Myocyte (in vitro differentiated cells): ENCODE measurements around the gene SRC. TPM values are rescaled to one million over a fixed set of nuclear protein-coding genes. Genes with fewer than 3 reads are reported as not detected.

Source experiments
- DNase-seq: peaks from one replicate; pipeline ENCODE4 v3.0.0-alpha.2; 2012; ENCODE audit warnings: low read depth
- total RNA-seq: library from RNA; depleted of rRNA; stranded (reverse); fragments of >200 nt; gene quantifications from 2 replicates; pipeline ENCODE4 v1.2.3, GENCODE V29; 2014

Gene SRC
- total RNA-seq, 1 donor from 2014 or later: 3.2 TPM

DNA sequence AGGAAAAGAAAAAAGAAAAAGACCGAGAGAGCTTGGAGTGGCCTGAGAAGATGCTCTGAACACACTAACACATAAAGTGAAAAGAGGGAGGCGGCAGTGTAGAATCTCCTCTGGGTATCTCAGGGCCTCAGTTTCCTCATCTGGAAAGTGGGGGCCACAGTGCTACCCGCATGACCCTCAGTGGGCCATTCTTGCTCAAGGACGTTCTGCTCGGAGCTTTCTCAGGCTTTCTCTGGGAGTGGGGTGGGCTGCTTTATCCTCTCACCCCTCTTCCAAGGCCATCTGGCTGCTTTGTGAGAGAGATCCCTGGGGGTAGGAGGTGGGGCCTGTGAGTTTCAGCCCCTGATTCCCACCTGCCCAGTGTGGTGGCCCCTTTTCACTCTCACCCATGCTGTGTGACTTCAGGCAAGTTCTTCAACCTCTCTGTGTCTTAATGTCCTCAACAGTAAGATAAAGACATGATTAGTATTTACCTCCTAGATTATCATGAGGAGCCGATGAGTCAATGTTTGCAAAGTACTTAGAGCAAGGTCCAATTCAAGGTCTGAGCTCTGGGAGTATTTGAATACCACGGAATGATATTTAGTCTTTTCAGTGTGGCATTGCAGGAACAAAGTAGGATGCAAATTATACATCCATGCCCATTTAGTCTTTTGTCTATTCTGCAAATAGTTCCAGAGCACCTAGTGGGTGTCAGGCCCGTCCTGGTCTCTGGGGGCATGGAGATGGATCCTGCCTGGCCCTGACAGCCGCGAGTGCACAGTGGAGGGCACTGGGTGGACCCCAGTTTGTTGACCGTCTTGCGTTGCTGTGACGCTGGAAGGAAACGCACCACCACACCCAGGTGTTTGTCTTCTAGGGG, 34.3 kb downstream of the SRC start:
- no peak for DNase-seq

DNA sequence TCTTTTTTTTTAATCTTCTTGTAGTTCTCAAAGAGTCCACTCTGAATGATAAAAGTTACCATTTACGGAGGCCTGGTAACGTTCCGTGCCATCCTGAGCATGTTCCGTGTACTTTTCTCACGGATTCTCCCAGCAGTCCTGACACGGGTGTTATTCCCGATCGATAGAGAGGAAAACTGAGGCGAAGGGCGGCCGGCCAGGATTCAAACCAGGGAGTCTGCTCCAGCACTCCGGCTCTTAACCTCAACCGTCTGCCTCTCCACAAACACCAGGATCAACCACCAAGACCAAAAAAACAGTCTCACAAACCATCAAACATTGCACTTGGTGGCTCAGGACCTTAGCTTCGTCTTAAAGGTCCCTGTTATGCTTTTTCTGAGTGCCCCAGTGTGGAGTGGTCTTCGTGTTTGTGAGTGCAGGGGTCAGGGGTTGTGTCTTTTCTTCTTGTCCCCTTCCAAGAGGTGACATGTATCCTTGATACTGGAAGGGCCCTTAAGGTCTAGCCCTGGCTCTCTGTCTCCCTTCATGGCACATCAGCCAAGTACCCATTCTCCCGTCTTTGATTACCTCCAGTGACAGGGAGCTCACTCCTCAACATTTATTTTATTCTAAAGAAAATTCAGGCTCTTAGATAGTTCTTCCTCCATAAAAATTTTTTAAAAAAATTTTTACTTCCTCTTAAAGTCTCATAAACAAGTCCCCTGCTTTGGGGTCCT, 35.1 kb downstream of the SRC start:
- no peak for DNase-seq

- DNase-seq: no peak
These were observed 35.9 kb downstream of the SRC start for GRCh38 chr20:37381621-37382471.

DNA sequence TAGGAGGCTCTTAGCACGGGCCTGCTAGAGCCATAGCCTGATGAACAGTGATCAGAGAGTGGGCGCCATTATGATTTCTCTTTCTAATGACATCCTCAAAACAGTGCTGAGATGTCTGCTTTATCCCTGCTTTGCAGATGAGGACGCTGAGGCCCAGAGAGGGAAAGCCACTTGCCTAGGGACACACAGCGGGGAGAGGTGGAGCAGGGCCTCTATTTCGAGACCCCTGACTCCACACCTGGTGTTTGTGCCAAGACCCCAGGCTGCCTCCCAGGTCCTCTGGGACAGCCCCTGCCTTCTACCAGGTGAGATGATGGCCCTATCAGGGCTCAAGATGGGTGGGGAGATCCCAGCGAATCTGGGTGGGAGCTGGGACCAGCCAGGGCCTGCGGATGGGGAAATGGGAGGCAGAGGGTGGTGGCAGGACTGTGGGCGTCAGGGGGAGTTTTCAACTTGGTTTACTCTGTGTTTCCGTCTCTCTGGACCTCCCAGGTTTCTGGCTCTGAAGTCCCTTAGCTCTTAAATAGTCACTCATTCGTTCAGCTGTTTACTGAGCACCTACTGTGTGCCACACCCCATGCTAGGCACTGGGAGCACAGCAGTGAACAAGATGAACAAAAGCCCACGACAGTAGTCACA, 36.7 kb downstream of the SRC start:
- DNase-seq: no peak

DNA sequence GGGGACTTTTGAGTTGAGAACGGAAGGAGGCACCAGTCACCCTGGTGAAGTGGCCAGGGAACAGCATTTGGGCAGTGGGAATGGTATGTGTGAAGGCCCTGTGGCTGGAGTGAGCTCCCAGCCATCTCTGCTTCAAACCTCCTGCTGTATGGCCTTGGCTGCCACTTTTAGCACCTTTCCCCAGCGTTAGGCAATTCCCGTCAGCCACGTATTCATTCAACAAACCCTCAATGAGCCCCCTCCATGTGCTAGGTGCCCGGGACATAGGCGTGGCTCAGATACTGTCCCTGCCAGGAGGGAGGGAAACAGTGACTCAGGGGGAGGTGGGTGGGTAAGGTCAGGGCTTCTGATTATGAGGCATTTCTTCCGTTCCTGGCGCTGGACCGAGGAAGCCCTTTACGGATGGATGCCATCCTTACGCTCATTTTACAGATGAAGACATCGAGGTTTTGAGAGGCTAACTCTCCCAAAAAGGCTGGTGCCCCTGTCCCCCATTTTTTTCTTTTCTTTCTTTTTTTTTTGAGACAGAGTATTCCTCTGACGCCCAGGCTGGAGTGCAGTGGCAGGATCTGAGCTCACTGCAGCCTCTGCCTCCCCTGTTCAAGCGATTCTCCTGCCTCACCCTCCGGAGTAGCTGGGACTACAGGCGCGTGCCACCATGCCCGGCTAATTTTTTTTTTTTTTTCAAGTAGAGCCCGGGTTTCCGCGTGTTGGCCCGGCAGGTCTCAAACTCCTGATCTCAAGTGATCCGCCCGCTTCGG, 37.5 kb downstream of the SRC start:
- no peak for DNase-seq

DNA sequence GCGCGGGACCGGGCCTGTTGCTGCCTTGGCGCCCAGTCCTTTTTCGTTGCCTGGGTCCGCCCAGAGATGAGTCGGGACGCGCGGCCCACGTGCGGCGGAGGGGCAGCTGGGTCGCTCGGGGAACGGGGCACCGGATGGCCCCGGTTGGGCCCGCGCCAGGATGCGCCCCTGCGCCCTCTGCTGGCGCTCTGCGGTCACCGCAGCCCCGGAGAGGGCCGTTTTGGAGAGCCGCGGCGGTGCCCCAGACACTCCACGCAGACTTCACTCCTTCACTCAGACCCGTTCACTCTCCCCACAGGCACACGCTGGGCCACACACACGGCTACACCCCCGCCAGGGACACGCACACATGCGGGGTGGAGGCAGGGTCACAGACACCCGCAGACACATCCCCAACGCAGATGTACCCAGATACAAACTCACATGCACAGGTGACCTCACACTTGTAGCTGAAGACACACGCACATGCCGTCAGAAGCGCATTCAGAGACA, 38.8 kb downstream of the SRC start:
- DNase-seq: peak; percentile 77

DNA sequence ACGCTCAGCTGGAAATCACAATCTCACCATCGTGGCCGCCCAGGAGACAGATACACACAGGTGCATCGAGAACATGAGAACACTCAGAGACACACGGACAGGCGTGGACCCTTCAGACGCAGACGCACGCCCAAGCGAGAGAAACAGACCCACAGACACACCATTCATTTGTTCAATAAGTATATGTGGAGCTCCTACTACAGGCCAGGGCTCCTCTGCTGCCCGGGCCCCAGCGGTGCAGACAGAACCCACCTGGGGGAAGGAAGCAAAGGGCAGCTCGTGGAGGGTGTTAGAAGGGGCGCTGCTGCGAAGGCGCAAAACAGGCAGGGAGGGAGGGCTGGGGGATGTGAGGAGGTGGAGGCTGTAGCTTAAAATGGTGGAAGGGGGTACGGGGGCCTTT, 39.2 kb downstream of the SRC start:
- no peak for DNase-seq

DNA sequence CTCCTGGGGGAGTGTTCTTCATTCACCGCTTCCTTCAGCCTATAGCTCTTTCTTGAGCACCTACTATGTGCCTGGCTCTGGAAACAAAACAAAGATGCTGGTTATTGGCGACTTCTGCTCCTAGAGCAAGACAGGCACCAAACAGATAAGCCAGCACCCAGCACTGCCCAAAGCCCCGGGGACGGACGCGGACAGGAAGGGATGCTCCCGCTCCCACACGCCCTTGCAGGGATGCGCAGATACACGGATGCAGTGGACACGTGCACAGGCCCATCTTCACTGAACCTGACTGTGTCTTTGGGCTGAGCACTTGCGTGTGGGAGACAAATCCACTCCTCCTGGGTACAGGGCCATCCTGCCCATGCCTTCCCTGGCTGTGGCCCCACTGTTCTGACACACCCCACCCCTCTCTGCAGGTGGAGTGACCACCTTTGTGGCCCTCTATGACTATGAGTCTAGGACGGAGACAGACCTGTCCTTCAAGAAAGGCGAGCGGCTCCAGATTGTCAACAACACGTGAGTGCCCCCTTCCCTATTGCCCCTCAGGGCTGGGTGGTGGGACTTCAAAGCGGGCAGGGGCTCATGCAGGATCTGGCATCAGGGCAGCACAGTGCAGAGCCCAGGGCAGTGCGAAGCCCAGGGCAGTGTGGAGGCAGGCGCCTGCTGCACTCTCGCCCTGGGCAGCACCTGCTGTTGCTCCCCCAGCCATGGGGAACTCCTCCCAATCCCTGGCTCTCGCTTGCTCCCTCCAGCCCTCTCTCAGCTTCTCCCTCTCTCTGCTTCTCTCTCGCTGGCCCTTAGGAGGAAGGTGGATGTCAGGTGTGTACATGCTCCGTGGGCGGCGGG, 39.9 kb downstream of the SRC start:
- DNase-seq: no peak

DNA sequence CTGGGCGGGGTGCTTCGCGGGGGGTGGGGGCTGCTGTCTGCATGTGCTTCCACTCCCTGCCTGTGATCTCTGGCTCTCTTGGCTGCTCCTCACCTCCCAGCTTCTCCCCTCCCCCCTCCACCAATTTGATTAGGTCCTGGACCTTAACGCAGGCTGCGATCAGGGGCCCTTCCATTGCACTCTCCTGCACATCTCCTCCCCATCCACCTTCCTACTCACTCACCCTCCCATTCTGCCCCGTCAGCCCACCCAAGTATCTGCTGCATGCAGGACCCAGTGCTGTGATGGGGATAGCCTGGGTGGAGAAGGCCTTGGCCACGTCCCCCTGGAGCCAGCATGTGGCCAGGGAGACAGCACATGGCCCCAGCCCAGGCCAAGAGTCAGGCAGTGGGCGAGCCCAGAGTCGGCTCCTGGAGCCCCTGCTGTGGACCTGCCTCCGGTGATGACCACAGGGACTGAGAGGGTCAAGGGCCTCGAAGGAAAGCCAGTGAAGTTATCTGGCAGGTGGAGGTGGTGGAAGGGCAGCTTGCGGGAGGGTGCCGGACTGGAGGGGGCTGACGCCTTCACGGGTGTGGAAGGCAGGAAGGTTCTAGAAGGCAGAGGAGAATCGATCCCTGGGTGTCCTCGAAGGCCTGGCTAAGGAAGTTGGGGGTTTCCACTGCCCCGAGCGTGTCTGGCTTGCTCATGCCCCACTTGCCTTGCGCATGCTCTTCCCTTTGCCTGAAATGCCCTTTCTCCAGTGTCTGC, 40.7 kb downstream of the SRC start:
- DNase-seq: no peak

DNA sequence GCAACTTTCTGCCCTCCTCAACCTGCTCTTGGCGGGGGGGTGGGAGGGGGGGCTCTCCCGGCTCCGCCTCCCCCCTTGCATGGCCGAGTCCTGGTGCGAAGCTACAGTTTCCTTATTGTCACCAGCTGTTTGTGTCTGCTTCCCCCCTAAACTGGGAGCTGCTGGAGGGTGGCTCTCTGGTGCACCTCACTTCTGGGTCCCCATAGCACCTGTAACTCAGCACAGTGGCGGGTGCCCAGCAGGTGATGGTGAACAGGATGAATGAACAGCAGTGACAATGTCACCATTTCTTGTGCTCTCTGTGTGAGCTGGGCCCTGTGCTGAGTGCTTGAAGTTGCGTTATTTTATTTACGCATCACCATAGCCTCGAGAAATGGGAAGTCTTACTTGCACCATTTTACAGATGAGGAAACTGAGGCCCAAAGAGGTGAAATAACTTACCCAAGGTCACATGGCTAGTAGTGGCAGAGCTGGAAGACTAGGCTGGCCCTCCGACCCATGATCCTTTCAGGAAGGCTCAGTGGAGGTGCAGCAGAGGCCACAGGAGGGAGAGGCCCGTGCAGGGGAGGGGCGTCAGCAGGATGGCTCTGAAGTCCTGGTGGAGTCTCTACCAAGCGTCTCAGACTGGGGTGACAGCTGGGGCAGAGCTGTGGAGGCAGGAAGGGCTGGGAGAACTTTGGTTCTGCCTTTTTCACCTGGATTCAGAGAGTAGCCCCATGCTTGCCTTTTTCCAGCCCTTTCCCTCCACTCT, 41.8 kb downstream of the SRC start:
- no peak for DNase-seq

DNA sequence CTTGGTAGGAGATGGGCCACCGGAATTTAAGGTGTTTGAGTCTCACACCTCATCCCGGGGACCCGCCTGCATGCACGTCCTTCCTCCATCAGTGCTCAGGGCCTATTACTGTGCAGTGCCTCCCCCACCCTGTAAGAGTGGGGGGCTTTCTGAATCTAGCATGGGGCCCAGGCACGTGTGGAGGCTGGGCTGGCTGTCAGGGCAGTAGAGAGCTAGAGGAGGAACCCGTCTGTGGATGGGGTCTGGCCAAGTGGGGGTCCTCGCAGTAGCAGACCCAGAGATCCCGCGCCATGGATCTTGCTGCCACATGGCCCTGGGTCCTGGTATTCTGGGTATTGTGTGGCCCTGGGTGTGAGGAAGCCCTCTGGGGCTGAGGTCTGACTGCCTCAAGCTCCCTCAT, 42.9 kb downstream of the SRC start:
- no peak for DNase-seq

DNA sequence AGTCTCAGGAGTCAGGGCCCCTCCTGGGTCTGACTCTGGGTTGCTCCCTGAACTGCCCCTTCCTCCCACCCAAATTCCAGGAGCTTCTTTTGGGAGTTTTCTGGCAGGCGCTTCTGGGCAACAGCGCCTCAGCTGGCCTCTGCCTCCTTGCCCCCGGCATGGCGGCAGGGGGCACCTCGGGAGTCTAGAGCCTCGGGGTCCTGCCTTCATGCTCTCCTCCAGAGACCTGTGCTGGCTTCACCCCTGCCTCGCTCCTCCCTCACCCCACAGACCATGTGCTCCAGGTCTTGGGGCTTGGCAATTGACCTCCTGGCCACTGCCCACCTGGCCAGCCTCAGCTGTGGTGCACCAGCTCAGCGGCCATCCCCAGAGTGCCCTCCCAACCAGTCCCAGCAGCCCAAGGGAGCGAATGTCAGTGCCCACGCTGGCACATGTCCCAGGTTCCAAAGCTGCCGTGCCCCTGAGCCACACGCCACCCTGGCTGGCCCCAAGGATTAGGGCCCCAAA, 43.4 kb downstream of the SRC start:
- DNase-seq: peak; percentile 67

- DNase-seq: no peak
These were observed 43.9 kb downstream of the SRC start for GRCh38 chr20:37389844-37390275.

- no peak for DNase-seq
These were observed 44.6 kb downstream of the SRC start for GRCh38 chr20:37390503-37390890.

DNA sequence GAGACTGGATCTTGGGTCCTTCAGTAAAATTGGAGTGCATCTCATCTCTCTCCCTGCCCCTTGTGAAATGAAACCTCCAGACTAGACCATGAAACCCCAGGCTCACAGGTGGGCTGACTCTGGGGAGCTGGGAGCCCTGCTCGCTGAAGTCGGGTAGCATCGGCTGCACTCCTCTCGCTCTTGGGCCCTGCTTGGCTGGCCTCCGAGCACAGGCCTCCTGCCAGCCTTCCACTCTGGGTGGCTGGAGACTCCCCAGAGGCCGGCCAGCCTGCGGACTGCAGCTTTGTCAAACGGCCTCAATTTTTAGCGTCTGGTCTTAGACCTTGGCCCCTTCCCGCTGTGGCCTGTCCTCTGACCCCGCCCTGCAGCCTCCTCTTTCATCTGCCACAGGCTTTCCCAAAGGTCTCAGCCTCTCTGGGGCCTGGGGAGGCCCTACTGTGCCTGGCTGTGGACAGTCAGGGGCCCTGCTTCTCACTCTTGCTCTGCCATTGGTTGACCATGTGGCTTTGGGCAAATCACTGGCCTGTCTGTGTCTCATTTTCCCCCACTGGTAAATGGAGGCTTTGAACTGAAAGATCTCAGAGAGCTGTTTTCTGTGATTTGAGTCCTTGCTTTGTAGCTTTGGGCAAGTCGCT, 45.1 kb downstream of the SRC start:
- DNase-seq: no peak

DNA sequence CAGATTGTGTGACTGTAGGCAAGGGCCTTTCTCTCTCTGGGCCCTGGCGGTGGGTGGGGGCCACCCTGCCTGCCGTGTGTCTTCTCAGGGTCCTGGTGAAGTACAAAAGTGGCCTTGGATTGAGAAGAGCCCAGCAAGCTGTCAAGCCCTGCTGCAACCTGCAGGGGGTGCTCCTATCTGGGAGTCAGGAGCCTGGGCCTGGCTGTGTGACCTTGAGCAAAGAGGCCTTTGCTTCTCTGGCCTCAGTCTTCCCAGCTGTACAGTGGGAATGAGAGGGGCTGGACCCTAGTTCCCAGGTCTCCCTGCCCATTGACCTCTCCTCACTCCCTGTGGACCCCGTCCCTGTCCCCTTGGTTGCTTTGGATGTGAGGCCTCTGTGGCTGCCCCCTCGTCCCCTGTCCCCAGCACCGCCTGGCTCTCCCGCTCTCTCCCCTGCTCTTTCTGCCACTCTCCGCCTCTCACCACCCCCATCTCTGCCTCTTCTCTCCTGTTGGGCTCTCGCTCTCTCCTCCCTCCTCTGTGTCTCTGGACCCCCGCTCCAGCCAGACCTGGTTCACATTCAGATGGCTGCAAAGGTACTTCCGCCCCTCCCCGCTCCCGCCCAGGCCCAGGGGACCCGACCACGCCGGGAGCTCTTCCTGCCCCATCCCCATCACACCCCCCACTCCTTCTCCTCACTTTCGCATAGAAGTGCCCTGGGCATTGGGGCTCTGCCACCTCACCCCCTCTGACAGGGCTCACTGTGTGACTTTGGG, 46.7 kb downstream of the SRC start:
- DNase-seq: no peak
